ENCODE measurements around the gene ZDHHC14.
A peak's percentile ranks its signal among the peaks of the same experiment; 100 is the strongest.

Gene ZDHHC14

DNA sequence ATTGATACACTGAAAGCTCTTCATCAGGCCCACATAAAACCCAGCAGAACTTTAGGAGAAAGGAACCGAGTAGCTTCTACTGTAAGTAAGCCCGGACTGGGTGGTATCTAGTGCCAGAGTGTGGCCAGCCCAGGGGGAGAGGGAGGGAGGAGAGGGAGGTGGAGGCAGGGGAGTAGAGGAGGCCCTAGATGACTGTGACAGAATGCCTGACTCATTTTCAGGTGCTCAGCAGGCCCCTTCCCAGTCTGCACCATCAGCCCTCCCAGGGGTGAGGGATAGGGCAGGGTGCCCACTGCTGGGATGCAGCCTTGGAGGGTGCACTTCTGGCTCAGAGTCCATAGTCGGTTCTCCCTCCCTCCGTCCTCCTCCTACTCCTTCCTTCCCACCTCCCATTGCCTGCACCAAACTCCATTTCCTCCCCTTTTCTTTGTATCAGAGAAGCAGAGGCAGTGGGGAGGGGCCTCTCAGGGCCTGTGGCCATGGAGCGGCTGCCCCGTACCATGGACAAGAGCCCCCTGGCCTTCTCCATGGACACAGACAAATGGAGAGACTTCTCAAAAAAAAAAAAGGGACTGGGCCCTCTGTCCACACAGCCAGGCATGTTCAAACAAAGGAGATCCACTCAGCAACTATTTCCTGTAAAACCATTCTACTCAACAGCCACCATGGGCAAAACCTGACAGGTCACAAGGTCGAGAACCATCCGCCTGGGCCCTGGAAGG is 257.1 kb downstream of the ZDHHC14 start:
- no peak for DNase-seq (ENCODE audit: low read depth)
- H3K4me3 ChIP-seq (ENCODE audit: low read depth, low read length): no peak overlapping the region
- TF ChIP-seq, protein P1, sequence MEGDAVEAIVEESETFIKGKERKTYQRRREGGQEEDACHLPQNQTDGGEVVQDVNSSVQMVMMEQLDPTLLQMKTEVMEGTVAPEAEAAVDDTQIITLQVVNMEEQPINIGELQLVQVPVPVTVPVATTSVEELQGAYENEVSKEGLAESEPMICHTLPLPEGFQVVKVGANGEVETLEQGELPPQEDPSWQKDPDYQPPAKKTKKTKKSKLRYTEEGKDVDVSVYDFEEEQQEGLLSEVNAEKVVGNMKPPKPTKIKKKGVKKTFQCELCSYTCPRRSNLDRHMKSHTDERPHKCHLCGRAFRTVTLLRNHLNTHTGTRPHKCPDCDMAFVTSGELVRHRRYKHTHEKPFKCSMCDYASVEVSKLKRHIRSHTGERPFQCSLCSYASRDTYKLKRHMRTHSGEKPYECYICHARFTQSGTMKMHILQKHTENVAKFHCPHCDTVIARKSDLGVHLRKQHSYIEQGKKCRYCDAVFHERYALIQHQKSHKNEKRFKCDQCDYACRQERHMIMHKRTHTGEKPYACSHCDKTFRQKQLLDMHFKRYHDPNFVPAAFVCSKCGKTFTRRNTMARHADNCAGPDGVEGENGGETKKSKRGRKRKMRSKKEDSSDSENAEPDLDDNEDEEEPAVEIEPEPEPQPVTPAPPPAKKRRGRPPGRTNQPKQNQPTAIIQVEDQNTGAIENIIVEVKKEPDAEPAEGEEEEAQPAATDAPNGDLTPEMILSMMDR (IDR thresholded peaks at IDR 0.05; ENCODE audit: insufficient read depth, low read depth, low read length, missing control alignments): no peak

DNA sequence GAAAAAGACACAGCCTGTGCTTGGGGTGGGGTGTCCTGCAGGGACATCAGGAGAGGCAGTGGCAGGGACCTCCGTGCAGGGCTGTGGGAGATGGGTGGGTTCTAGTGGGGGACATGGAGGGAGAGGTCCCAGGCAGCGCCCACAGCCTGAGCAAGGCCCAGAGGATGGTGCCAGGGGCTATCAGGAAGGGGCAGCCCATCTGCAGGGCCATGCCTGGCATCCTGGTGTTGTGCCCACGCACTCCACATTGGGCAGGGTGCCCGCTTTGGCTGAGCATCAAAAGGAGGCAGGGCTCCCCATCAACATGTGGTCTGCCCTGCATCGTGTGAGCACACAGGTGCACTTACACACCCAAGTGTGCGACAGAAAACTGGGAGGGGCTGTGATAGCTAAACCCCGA is 257.8 kb downstream of the ZDHHC14 start:
- no peak for DNase-seq (ENCODE audit: low read depth)
- TF ChIP-seq, protein P1 (IDR thresholded peaks at IDR 0.05; ENCODE audit: insufficient read depth, low read depth, low read length, missing control alignments): no peak
- no peak overlapping the region for H3K4me3 ChIP-seq (ENCODE audit: low read depth, low read length)

DNA sequence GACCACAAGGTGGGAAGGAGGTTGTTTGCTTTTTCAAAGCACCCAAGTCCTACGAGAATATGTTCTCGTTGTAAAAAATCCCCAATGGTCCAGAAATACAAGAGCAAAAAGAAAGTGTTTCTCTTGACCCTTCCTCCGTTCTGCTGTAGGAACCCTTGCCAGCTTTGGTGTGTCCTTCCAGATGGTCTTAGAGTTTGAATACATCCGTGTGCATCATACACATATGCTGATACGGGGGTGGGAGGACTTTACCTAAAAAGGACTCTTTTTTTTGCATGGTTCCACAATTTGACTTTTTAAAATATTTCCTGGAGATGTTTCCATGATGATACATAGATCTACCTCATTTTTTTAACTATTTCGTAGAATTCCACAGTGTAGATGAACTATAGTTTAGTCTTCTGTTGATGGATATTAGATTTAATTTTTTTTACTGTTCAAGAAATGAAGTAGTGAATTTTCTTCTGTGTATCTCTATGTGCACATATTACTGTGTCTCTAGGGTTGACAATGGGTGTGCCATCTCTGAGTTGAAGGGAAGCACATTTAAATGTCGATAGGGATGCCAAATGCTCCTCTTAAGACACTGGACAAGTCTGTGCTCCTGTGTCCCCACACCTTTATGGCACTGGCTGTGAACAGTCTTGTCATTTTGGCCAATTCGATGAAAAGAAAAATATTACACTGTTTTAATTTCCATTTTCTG is 259.9 kb downstream of the ZDHHC14 start:
- H3K4me3 ChIP-seq (ENCODE audit: low read depth, low read length): no peak overlapping the region
- TF ChIP-seq, protein P1 (IDR thresholded peaks at IDR 0.05; ENCODE audit: insufficient read depth, low read depth, low read length, missing control alignments): no peak
- DNase-seq (ENCODE audit: low read depth): no peak

DNA sequence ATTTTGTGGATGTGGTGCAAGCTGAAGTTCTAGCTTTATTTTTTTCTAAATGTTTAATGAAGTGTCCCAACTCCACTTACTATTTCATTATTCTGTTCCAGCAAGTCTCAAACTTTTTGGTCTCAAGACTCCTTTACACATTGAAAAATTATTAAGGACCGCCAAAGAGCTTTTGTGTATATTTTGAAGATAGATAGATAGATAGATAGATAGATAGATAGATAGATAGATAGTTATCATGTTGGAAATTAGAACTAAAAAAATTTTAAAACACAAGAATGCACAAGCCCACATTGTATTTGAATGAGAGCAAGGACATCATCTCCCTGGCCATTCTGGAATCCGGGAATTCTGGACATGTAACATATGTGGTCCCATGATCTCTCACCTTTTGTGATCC is 260.8 kb downstream of the ZDHHC14 start:
- H3K4me3 ChIP-seq (ENCODE audit: low read depth, low read length): no peak overlapping the region
- TF ChIP-seq, protein P1 (IDR thresholded peaks at IDR 0.05; ENCODE audit: insufficient read depth, low read depth, low read length, missing control alignments): no peak
- DNase-seq (ENCODE audit: low read depth): no peak

DNA sequence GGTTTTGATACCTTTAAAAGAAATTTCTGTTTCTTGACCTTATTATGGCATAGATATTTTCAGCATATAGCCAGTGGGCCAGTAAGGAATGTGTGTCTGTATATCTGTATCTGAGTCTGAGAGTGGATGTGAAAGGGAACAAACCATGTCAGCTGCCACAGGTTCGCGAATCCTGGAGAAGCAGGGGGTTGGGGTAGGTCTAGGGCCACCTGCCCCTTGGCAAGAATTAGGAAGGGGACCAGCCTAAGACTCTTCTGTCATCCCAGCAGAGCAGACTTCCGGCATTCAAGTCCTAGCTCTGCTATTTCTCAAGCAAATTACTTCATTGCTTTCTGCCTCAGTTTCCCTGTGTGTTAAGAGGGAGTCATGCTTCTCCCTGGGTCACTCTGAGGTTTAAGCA is 261.7 kb downstream of the ZDHHC14 start:
- no peak overlapping the region for H3K4me3 ChIP-seq (ENCODE audit: low read depth, low read length)
- TF ChIP-seq, protein P1 (IDR thresholded peaks at IDR 0.05; ENCODE audit: insufficient read depth, low read depth, low read length, missing control alignments): no peak
- DNase-seq (ENCODE audit: low read depth): no peak

DNA sequence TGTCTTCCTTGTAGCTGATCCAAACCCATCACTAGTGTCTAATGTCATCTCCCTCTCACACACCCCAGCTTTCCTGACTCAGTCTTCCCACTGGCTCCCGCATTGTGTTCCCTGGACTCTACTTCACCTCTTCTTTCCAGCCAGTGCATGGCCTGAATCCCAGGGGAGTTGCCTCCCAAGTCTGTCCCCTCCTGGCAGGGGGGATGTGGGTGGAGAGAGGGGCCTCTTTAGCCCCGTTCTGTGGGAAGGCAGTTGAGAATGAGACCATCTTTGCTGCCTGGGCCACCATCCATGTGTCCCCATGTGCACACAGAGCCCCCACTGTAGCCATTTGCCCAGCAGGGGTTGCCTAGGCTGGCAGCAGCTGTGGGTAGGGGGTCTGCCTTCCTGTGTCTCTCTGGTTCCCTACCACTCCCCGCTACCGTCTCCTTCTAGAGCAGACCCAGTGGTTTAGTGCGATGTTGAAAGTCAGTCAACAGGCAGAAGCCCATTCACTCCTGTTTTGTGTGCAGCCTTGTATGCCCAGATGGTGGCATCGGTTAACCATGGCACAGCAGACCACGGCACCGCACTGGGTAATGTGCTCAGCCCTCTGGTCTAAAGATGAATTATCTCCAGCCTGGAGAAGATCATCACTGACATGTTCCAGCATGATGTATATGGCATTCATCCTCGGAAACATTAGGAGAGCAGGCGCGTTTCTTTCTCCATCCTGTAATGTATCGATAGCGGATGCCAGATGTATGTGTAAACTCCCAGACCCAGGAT is 263.2 kb downstream of the ZDHHC14 start:
- no peak overlapping the region for H3K4me3 ChIP-seq (ENCODE audit: low read depth, low read length)
- DNase-seq (ENCODE audit: low read depth): no peak
- TF ChIP-seq, protein P1 (IDR thresholded peaks at IDR 0.05; ENCODE audit: insufficient read depth, low read depth, low read length, missing control alignments): peak; percentile 1

Data from GM12865 (cell line).